ENCODE data around the gene SLAMF7.
"Not testable (repeated sequence)": the region's sequence is repeated elsewhere in the genome, so short reads cannot be mapped to it uniquely, and the experiment has no call there.

SLAMF7 gene

DNA sequence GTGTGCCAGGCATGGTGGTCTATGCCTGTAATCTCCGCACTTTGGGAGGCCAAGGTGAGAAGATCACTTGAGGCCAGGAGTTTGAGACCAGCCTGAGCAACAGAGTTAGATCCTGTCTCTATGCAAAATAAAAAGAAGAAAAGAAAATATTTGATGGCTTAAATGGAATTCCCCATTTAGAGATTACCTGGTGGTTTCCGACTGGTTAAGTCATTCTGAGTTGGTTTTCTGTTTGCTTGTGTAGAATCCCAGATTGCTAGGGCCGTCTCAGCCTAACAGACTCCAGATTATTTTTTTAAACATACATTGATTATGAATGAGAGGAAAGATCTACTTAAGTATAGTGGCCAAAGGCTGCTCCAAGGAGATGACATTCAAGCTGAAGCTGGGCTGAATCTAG, 34.0 kb downstream of the SLAMF7 start:
- DNase-seq = no peak

DNA sequence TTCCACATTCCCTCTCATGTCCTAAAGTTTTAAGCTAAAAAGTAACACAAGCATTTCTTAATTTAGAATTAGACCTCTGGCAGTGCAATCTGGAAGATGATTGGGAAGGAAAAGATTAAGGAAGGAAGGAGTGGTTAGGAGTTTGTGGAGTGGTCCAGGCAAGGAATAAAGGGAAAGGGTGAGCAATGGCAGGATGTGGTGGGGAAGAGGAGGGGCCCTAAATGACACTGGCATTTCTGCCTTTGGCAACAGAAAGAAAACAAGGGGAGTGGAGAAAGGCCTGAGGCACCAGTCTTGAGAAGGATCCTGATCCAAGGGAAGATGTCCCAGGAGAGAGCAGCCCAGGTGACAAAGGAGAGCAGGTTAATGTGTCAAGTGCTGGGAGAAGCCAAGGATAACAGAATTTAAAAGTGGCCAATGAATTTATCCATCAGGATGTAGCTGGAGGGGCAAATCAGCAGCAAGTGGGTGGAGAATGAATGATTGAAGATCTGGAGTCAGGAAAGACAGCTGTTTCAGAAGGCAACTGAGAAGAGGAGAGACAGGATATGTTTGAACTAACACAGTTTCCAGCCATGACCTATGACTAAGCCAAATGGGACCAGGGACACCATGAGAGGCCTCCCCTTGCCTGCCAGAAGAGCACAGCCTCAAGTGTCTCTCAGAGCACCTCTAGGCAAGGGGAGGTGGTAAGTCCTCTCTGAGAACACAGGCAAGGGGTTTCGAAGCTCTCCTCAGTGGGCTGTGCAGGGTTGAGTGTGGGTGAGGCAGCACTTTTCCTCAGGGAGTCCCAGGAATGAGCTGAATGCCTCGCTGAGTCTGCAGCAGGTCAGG, 36.1 kb downstream of the SLAMF7 start:
- DNase-seq = no peak

DNA sequence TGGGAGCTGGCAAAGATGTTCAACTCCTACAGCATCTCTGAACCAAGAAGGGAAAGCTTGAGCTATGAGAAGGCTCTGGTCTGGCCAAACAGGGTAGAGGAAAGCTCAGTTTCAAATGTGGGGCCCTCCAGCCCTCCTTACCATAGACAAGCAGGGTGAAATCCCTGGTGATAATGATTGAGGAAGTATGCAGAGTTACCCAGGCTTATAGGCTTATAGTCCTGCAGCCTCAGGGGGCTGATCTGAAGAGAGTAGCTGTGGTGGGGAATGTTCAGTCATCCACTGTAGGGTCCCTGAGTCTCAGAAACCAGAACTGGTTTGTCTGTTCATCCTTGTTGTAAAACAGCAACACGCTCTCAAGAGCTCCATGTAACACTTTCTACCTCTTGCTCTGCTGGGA, 37.1 kb downstream of the SLAMF7 start:
- DNase-seq = no peak

DNA sequence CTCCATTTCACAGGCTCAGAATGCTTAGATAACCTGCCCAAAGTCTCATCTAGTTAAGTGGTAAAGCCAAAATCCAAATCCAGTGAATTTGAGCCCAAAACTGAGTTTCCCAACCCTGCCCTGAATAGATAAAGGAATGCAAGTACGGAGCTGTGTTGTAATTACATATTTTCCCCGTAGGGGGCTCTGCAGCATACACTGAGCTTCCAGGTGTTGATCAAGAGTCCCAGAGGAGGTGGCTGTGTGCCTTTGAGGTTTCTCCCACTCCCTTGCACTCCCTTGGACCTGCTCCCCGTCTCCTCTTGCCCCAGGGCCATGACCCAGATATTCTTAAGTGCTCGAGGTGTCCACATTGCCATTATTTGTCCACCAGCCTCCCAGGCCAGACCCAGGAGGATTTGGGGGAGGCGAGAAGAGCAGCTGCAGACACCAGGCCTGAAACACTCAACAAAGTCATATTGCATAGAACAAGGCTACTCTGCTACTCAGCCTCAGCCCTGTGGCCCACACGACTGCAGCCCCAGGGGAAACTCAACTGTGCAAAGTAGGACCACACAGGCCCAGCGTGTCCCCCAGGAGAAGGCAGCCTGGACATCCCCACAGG, 38.5 kb downstream of the SLAMF7 start:
- DNase-seq = no peak

DNA sequence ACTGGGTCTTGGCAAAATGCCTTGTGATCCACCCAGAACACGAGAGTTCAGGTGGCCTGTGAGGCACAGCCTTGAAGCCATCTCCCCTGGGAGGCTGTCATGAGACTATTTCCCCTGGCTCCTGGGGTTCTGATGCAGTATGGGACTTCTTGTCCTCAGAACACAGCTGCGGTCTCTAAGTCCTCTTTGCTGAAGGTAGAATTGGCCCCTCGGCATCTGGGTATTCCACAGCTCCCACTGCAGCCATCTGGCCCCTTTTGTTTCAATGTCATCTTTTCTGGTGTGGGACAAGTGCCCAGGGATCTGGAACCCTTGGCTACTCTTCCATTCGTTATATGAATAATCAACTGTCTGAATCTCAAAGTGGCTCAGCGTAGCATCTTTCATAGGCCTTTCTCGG, 39.9 kb downstream of the SLAMF7 start:
- DNase-seq = no peak

DNA sequence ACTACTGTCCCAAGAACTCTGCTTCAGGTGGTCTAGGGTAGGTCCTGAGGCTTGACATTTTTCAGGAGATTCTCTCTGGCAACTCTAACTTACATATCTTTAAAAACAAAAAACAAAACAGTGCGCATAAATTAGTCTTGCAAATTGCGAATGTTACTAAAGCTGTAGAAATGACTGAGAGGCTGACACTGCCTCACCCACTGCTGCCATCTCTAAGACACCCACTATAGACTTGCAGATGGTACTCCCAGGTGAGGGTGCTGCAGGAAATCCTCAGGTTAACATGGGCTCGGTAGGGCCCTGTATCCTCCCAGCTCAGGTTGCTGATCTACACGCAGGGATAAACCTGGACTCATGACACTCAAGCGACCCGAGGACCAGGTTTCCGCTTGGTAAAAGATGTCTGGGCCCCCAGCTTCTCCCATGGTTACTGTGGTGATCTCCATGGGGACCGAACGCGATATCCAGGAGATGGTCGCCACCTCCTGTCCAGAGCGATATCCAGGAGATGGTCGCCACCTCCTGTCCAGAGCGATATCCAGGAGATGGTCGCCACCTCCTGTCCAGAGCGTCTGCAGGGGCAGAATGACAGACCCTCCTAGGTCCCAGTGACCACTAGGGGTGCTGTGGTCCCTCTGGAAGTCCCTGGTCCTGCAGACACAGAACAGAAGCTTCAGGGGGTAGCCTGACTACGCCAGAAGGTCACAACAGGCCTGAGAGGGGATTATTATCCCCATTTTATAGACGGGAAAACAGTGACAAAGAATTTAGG, 40.8 kb downstream of the SLAMF7 start:
- DNase-seq = no peak

DNA sequence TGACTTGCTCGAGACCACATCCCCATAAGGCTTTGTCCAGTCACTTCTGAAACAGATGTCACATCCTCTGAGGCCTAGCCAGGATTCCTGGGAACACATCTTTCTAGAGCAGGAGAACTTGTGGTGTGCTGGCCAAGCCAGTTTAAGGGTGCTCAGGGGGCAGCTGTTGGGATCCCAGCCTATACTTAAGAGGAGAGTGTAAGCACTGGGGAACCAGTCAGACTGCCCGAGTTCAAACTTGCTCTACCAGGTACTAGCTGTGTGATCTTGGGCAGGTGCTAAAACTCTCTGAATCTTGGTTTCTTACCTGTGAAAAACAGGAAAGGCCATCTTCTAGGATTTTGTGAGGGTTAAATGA, 41.3 kb downstream of the SLAMF7 start:
- DNase-seq = no peak

DNA sequence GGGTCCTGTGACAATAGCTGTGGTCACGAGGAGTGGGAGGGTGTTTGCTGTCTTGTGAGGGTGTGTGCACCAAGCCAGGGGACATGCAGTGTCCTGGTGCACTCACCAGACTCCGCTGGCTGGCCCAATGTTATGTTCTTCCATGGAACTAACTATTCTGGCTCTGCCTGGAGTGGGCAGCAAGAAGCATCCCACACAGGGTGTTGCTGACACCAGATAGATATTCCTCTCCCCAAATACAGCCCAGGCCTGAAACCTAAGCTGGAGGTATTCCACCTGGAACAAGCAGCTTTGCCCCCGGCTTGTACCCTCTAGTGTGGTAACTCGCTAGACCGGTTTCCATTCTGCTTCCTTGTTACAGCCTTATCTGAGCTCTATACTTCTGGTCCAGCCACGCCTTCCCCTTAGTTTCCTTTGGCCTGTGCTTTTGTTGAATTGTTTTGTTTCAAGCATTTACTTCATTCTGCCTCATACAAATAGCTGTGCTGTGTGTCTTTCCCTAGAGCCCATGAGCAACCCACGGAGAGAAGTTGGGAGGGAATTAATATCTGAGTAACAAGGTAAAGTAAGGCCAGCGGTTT, 42.2 kb downstream of the SLAMF7 start:
- DNase-seq = no peak

DNA sequence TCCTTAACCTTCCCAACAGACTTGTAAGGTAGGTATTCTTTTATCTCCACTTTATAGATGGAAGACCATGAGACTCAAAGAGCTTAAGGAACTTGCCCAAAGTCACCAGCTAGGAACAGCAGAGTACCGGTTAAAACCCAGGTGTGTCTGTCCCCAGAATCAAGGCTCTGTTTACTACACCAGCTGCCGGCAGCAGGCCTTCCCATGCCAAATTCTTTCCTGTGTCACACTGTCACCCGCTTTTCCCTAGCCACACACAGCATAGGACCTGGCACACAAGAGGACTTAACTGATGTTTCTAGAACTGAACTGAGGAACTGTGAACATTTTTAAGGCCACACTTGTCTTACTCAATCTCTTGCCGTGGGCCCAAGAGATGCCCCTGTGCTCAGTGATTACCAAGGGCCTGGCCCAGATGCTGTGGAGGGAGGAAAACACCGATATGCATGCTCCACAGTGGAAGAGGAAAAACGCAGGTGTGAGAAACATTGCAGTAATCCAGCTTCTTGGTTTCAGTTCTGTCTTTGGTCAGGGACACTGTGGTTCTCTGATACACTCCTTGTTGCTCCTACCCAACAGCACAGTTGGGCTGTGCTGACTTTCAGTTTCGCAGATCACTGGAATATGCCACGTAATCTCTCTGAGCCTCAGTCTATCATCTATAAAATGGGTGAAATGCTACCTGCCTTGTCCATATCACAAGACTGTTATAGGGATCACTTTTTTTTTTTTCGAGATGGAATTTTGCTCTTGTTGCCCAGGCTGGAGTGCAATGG, 43.1 kb downstream of the SLAMF7 start:
- no peak for DNase-seq

DNA sequence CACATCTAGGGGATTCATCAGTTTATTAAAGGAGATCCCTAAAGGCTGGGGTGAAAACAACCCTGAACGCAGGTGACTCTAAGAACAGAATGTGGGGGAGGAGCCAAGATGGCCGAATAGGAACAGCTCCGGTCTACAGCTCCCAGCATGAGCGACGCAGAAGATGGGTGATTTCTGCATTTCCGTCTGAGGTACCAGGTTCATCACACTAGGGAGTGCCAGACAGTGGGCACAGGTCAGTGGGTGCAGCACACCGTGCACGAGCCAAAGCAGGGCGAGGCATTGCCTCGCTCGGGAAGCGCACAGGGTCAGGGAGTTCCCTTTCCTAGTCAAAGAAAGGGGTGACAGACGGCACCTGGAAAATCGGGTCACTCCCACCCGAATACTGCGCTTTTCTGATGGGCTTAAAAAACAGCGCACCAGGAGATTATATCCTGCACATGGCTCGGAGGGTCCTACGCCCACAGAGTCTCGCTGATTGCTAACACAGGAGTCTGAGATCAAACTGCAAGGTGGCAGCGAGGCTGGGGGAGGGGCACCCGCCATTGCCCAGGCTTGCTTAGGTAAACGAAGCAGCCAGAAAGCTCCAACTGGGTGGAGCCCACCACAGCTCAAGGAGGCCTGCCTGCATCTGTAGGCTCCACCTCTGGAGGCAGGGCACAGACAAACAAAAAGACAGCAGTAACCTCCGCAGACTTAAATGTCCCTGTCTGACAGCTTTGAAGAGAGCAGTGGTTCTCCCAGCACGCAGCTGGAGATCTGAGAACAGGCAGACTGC, 44.1 kb downstream of the SLAMF7 start:
- DNase-seq = not testable (repeated sequence)

DNA sequence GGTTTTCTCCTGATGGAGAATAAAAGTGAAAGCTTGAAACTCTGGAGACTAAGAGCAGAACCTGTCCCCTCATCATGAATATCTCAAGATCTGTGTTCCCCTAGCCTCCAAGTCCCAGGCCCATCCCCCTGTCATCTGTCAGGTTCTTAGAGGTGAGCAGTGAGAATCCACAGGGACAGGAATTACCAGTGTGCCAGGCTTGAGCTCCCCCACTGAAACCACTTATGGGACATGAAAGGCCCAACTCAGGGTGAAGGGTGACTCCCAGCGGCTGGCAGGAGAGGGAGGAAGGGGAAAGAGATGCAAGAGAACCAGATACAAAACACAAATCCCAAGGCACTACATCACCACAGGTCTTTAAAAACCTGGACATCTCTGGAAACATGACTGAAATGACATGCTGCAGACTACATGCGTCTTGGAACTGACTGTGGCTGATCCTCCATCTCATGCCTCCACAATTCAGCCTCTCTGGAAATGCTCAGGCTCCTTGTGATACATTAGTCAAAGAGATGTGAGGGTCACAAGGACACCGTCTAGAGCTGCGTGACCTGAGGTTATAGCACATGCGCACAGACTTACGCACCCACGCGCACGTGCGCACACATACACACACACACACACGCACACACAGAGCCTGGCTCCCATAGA, 50.1 kb downstream of the SLAMF7 start:
- no peak for DNase-seq

DNA sequence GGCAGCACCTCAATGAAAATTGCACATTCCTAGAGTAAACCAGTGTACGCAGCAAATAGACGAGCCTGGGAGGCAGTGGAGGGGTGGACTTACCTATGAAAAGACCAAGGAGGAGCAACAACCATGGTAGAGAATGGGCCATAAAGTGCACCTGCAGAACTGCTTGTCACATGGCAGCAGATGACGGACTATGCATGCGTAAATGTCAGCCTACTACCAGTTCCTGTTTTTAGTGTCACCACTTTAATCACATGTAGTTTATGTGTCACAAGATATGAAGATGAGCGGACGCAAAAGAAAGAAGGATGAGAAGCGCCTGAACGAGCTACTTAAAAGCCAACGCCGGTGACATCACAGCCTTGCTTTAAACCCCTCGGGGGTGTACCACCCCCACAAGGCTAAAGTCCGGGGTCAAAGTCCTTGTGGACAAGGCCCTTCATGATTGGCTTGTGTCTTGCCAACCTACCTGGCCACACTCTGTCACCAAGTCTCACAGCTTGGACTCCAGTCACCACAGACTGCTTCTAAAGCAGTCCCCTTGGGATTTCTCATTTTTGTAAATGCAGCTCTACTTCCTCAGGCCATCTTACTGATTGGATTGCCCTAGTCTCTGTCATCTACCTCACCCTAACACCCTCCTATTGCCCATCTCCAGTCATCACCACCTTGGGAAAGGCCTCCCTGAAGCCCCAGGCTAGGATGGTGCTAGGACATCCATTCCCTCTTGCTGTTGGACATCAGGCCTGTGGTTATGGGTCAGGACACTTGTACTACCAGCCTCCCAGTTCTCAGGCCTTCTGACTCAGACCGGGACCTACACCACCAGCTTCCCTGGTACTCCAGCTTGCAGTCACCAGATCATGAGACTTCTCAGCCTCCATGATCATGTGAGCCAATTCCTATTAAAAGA, 50.9 kb downstream of the SLAMF7 start:
- no peak for DNase-seq

DNA sequence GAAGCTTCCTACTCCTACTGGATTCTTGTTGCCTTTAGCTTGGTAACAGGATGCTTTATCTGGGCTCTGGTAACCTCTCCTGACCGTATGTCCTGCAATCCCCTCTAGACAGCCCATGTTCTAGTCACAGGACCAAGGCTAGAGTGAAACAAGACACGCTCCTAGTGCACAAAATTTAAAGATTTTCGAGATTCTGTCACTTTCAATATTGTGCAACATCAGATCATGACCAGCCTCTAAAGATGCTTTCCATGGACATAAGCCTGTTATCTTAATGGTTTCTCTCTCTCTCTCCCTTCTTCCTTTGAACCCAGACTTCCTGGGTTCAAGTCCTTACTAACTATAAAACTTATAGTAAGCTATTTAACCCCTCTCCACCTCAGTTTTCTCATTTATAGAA, 55.3 kb downstream of the SLAMF7 start:
- no peak for DNase-seq

DNA sequence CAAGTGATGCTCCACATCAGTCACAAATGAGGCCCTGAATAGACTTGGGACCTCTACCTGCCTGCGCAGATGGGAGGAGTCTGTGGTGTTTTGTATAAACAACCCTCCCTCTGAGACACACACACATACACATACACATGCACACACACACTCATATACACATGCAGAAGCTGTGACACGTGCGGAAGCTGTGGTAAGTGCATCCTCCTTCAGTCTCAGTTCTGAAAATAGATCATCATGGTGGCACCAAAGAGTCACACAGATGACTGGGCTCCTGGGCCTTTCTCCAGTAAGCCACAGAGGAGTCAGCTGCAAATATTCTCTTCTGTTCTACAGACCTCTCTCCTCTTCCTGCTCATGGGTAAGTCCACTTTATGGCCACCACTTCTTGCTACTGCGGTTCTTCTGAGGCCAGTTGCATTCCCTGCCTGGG, 56.9 kb downstream of the SLAMF7 start, which contains the start of gene LY9:
LY9 (plus strand) TSS at position 224 of the 433 bp plus-strand sequence; CDS start at position 238, 14 bp downstream.
- DNase-seq = no peak

DNA sequence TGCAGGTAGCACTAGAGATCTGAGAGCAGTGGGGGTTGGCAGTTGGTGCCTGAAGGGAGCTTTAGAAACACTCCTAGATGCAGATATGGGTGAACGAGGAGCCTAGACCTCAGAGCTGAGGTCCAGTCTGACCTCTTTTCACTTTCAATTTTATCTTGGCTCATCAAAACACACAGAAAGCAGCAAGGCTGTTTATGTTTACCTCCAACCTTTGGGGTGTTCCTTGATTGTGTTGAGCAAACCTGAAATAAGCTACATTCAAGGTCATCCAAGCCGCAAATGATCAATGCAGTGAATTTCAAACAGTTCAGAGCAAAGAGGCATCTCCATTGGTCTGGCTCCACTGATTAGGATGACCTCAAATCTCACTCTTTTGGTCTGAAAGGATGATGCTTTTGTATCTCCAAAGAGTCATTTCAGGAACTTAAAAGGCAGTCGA, 58.2 kb downstream of the SLAMF7 start:
- no peak for DNase-seq

DNA sequence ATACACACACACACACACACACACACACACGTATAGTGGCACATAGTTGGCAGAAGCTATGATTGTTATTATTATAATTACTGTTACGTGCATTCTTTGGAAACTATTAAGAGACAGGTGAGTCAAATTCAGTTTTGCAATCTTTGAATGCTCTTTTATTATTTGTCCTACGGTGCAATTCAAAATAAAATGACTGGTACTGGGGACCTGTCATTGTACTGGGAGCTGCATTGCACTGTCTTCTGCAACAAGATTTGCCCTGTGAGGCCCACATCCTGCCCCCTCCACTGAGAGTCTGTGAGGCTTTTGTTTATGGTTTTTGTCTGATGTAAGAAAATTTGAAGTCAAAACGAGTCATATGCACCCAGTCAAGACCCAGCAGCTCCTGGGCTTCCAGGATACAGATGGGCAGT, 58.8 kb downstream of the SLAMF7 start:
- DNase-seq = no peak

DNA sequence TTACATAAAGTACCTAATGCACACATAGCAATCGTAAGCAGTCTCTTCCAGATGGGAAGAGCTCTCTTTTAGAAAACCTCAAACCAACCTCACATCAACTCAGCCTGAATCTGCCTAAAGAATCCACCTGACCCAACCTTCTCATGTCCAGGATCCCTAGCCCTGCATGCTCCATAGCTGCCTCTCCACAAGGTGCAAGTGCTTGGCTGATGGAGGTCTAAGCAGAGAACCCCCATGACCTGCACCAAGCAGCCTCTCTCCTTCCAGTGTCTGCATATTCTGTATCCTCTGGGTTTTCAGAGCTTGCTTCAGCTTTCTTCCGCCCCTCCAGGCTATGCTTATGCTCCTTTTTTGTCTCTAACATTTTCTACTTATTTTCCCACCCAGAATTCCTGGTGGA, 59.4 kb downstream of the SLAMF7 start:
- DNase-seq = no peak

DNA sequence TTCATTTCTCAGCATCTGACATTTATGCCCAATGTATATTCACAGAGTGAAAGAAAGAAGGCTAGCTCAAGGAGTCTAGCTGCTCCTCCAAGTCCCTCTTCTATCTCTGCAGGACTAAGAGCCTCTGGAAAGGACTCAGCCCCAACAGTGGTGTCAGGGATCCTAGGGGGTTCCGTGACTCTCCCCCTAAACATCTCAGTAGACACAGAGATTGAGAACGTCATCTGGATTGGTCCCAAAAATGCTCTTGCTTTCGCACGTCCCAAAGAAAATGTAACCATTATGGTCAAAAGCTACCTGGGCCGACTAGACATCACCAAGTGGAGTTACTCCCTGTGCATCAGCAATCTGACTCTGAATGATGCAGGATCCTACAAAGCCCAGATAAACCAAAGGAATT, 60.6 kb downstream of the SLAMF7 start:
- no peak for DNase-seq

DNA sequence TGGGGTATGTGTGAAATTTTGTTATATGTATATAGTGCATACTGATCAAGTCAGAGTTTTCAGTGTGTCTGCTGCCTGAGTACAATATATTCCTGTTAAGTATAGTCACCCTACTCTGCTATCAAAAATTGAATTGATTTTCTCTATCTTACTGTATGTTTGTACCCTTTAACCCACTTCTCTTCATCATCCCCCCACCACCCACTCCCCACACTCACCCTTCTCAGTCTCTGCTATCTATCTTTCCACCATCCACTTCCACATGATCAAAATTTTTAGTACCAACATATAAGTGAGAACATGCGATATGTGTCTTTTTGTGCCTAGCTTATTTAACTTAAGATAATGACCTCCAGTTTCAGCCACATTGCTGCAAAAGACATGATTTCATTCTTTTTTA, 61.1 kb downstream of the SLAMF7 start:
- no peak for DNase-seq
